ENCODE measurements around the gene RHBDD3.
"Not testable (repeated sequence)": the region's sequence is repeated elsewhere in the genome, so short reads cannot be mapped to it uniquely, and the experiment has no call there.

RHBDD3 gene

DNA sequence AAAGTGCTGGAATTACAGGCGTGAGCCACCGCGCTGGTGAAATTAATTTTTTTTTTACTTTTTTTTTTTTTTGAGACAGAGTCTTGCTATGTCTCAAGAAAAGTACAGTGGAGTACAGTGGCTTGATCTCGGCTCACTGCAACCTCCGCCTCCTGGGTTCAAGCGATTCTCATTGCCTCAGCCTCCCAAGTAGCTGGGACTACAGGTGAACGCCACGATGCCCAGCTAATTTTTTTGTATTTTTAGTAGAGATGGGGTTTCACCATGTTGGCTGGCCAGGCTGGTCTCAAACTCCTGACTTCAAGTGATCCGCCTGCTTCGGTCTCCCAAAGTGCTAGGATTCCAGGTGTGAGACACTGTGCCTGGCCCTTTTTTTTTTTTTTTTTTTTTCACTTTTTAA lies 19.9 kb downstream of the RHBDD3 start:
- not testable (repeated sequence) for DNase-seq (ENCODE audit: low read depth)

- peak; percentile 45 for DNase-seq (ENCODE audit: low read depth)
Measured at GRCh38 chr22:29245626-29246385, 22.0 kb downstream of the RHBDD3 start.

DNA sequence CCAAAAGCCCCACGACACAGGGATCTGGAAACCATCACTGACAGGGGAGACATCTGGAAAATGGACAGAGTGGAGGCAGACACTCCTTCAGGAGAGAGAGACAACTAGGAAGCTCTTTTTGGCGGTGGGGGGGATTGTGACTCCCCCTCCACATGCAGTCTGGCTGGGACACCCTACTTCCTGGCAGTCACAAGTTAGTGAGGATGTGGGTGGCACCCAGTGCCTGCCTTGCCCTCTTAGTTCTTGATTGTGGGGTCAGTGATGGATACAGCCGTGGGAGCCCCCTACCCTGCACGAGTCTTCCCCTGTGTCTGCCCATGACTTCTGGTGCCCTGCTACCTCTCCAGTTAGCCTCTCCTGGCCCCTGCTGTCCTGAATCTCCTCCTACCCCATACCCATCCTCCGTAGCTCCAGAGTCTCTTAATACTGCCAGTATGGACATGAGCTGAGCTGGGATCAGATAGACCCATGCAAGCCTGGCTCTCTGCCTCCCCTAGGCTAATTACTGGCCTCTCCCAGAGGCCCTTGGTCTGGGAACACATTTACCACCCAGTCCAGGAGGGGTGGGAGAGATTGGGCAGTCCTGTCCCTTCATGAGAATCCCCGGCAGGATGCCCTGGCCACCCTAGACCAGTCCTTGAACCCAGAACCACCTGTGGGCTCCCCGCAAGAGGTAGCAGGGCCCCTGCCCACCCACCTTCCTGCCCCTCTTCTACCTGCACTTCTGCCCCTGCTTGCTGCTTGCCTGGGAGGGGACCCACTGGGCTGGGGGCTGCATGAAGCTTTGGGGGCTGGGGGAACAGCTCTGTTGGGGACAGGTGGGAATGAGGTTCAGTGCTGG lies 22.8 kb downstream of the RHBDD3 start:
- DNase-seq (ENCODE audit: low read depth): no peak

GRCh38 chr22:29243874-29244446 lies 23.8 kb downstream of the RHBDD3 start:
- no peak for DNase-seq (ENCODE audit: low read depth)

GRCh38 chr22:29240481-29240880 lies 27.3 kb downstream of the RHBDD3 start:
- not testable (repeated sequence) for DNase-seq (ENCODE audit: low read depth)

DNA sequence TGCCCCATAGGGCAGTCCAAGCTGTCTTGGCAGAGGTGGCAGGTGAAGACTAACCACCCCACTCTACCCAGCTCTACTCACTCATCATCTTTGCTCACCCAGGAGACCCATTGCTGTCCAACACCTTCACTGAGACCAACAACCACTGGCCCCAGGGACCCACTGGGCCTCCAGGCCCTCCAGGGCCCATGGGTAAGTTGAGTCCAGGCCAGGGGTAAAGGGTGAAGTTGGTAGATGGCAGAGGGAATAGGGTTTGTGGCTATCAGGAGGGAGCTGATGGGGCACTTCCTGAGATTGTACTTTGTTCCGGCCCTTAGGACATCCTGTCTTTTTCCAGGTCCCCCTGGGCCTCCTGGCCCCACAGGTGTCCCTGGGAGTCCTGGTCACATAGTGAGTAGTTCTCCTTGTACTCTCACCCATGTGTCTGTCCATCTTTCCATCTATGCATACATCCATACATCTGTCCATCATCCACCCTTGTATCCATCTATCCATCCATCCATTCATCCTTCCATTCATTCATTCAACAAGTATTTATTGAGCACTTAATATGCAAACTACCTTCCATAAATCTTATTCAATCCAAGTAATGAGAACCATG lies 34.4 kb downstream of the RHBDD3 start:
- DNase-seq (ENCODE audit: low read depth): no peak

DNA sequence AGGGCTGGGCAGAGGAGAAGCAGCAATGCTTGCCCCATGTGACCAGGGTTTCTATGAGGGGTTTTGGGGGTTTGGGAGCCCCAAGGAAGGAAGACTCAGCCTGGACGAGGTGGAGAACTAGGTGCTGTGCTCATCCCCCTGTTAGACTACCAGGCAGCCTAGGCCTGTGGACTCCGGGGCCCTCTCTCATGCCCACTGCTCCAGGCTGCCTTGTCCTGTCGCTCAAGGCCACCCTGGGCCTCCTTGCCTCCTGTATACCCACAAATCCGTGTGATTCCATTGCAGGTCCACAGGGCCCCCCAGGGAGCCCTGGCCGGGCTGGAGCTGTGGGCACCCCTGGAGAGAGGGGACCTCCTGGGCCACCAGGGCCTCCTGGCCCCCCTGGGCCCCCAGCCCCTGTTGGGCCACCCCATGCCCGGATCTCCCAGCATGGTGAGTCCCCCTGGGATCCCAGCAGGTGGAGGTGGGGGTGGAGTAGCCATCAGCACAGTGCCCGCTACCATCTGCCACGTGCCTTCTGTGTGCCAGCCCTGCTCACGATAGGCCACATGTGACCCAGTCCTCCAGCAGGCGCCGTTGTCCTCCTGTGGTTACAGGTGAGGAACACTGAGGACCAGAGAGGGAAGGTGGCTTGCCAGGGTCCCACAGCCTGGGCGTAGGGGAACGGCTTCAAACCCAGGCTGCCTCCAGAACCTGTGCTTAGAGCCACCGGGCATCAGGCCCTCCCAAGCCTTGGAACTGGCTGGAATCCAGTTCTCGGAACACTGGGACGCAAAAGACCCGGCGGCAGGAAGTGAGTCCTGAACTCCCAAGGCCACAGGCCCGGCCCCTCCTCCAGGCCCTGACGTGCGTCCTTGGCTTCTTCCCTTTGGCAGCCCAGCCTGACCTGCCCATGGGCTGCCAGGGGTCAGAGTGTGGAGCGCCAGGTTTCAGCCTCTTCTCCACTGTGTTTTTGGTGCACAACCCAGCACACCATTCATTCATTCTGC lies 35.5 kb downstream of the RHBDD3 start:
- DNase-seq (ENCODE audit: low read depth): no peak

GRCh38 chr22:29230972-29231875 lies 36.6 kb downstream of the RHBDD3 start:
- DNase-seq (ENCODE audit: low read depth): no peak

- DNase-seq (ENCODE audit: low read depth): no peak
Measured at GRCh38 chr22:29226351-29226981, 41.3 kb downstream of the RHBDD3 start.

- no peak for DNase-seq (ENCODE audit: low read depth)
Measured at GRCh38 chr22:29225422-29226090, 42.2 kb downstream of the RHBDD3 start.

GRCh38 chr22:29224859-29225410 lies 42.8 kb downstream of the RHBDD3 start:
- DNase-seq (ENCODE audit: low read depth): no peak

- DNase-seq (ENCODE audit: low read depth): no peak
Measured at GRCh38 chr22:29224121-29224858, 43.5 kb downstream of the RHBDD3 start.

DNA sequence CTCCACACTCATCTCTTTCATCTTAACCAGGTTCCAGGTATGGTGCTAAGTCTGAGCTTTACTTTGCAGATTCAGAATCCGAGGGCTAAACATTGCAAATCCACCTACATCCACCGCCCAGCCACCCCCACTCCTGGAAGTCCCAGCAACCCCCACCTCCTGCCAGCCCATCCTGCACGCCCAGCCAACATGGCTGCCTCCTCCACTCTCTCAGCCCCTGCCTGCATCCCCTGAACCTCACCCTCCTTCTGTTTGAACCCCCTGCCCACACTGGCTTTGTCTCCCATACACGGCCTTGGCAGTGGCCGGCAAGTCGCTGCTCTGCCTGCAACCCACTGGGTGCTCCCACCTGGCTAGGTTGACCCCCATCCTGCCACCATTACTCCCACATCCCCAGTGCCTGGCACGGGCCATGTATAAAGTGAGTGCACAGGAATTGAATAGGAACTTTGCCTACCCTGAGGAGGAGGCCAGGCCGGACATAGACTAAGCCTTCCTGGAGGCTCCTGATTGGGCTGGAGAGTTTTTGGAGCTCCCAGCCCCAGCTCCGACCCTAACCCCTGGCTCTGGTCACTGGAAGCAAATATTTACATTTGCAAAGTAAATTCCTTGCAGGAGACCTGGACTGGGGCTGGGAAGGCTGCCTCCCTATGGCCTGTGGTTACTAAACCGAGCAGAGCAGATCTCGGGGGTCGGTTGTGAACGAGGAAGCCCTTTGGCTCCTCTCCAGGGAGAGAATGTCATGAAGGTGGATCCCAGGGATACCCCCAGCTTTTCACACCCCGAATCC lies 47.7 kb downstream of the RHBDD3 start:
- DNase-seq (ENCODE audit: low read depth): no peak

DNA sequence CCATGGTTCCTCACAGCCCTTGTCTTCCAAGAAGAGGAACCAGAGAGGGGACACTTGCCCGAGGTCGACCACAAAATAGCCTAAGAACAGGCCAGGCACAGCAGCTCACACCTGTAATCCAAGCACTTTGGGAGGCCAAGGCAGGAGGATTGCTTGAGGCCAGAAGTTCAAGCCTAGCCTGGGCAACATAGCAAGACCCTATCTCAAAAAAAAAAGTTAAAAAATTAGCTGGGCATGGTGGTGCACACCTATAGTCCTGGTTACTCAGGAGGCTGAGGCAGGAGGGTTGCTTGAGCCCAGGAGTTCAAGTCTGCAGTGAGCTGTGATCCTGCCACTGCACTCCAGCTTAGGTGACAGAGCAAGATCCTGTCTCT lies 48.4 kb downstream of the RHBDD3 start:
- DNase-seq (ENCODE audit: low read depth): not testable (repeated sequence)

- no peak for DNase-seq (ENCODE audit: low read depth)
Measured at GRCh38 chr22:29218758-29219408, 48.9 kb downstream of the RHBDD3 start.

- DNase-seq (ENCODE audit: low read depth): no peak
Measured at GRCh38 chr22:29217827-29218757, 49.7 kb downstream of the RHBDD3 start.
